ENCODE data around the gene DUSP12. TPM values are rescaled to one million over a fixed set of nuclear protein-coding genes. Genes with fewer than 3 reads are reported as not detected.

Gene DUSP12
- total and polyA plus RNA-seq, 2 donors (not counting 1 experiment from before 2014, with no cell fraction given): 29.5 to 41.9 TPM

GRCh38 chr1:161805399-161806197, 56.0 kb downstream of the DUSP12 start:
- intact Hi-C loops (cut with micrococcal nuclease): no loop called here
- WGBS (ENCODE audit: insufficient coverage): 40% methylated on average over 1 of the region's 3 CpGs
- POLR2A ChIA-PET: no interaction called here

More at GRCh38 chr1:161805399-161806197, 56.0 kb downstream of the DUSP12 start:
- no peak for TF ChIP-seq EZH2 (IDR thresholded peaks at IDR 0.05; ENCODE audit: borderline replicate concordance, insufficient read depth, low read depth, low read length, poor library complexity, severe bottlenecking)
- no peak for TF ChIP-seq CTCF (IDR thresholded peaks at IDR 0.05)
- ATAC-seq (ENCODE audit: low read depth): no peak
- no peak overlapping the region for H3K9ac ChIP-seq (ENCODE audit: low read length)
- no peak overlapping the region for H2AFZ ChIP-seq (ENCODE audit: insufficient read depth, low read depth, low read length, poor library complexity, severe bottlenecking)
- peaks cover 3% of the 10 kb centered on the region for H3K79me2 ChIP-seq (ENCODE audit: control insufficient read depth, insufficient read depth, low read length)
- H4K20me1 ChIP-seq (ENCODE audit: control insufficient read depth, insufficient read depth, low read length, poor library complexity, severe bottlenecking): no peaks in the 10 kb centered on the region
- H3K4me1 Mint-ChIP-seq: peaks cover 4% of the 10 kb centered on the region
- no peaks in the 10 kb centered on the region for H3K27me3 Mint-ChIP-seq
- no peak overlapping the region for H3K4me2 ChIP-seq (replicated peaks; ENCODE audit: low read depth, low read length, poor library complexity, severe bottlenecking)
- no peak overlapping the region for H3K4me3 ChIP-seq (ENCODE audit: control extremely low read depth in 1 of 5, extremely low read depth in 1 of 5, insufficient read depth in 1 of 5, low read depth in 2 of 5, low read length in 4 of 5)
- H3K36me3 ChIP-seq (replicated peaks in 1 of 2; ENCODE audit: control extremely low read depth in 1 of 2, control insufficient read depth in 1 of 2, extremely low read depth in 1 of 2, insufficient read depth in 2 of 2, low read length in 1 of 2): peaks cover 8 to 30% of the 10 kb centered on the region in 2 experiments
- H3K27ac ChIP-seq (ENCODE audit: low read length in 2 of 2): no peak overlapping the region
- no peaks in the 10 kb centered on the region for H3K4me1 ChIP-seq (ENCODE audit: control insufficient read depth in 2 of 2, insufficient read depth in 2 of 2, low read length in 2 of 2)
- CTCF ChIA-PET: no interaction called here
- H3K9me3 Mint-ChIP-seq (ENCODE audit: insufficient read depth): peaks cover 8% of the 10 kb centered on the region
- no peak overlapping the region for H3K27ac Mint-ChIP-seq
- no peak overlapping the region for H3K4me3 Mint-ChIP-seq
- H3K9me3 ChIP-seq (ENCODE audit: control extremely low read depth in 1 of 3, control insufficient read depth in 2 of 3, insufficient read depth in 1 of 3, low read length in 2 of 3): peaks cover 0 to 8% (median 0%) of the 10 kb centered on the region in 3 donors
- no peaks in the 10 kb centered on the region for H3K27me3 ChIP-seq (replicated peaks in 1 of 4; ENCODE audit: control extremely low read depth in 1 of 4, control insufficient read depth in 3 of 4, insufficient read depth in 4 of 4, low read length in 3 of 4)
- no peak for DNase-seq

Small RNA genes lying within 50 kb of the gene (small RNA-seq; reads per million reads assigned to genes)
- gene RN7SL466P (ENCODE audit: insufficient read length, low read depth, low replicate concordance): not detected

Other genes with a start within 250 kb of the DUSP12 start
- gene FCGR2A, start 244.3 kb upstream of the DUSP12 start, total RNA-seq: 14.4 and 15.5 TPM in 2 replicates
- 7.7 and 12.0 TPM in 2 replicates for gene FCGR2A, start 244.3 kb upstream of the DUSP12 start, polyA plus RNA-seq
- 11.2 and 11.9 TPM in 2 replicates for gene HSPA6, start 225.2 kb upstream of the DUSP12 start, total RNA-seq
- gene HSPA6, start 225.2 kb upstream of the DUSP12 start, polyA plus RNA-seq: 2.6 and 8.5 TPM in 2 replicates
- gene FCGR3A, start 200.0 kb upstream of the DUSP12 start, total RNA-seq: 0.92 and 1.3 TPM in 2 replicates
- 1.5 and 3.1 TPM in 2 replicates for gene FCGR3A, start 200.0 kb upstream of the DUSP12 start, polyA plus RNA-seq
- gene FCGR3B, start 118.6 kb upstream of the DUSP12 start, total RNA-seq: not detected in 2 replicates
- 0.13 and 0.27 TPM in 2 replicates for gene FCGR3B, start 118.6 kb upstream of the DUSP12 start, polyA plus RNA-seq
- gene FCGR2B, start 86.6 kb upstream of the DUSP12 start, total RNA-seq: 143 and 144 TPM in 2 replicates
- 189 and 282 TPM in 2 replicates for gene FCGR2B, start 86.6 kb upstream of the DUSP12 start, polyA plus RNA-seq
- 140 and 142 TPM in 2 replicates for gene FCRLA, start 42.6 kb upstream of the DUSP12 start, total RNA-seq
- gene FCRLA, start 42.6 kb upstream of the DUSP12 start, polyA plus RNA-seq: 105 and 248 TPM in 2 replicates
- gene FCRLB, start 28.2 kb upstream of the DUSP12 start, total RNA-seq: 3.0 and 3.8 TPM in 2 replicates
- 1.8 and 6.4 TPM in 2 replicates for gene FCRLB, start 28.2 kb upstream of the DUSP12 start, polyA plus RNA-seq
- gene ATF6, start 16.5 kb downstream of the DUSP12 start, total RNA-seq: 25.6 and 26.6 TPM in 2 replicates
- 5.7 and 6.8 TPM in 2 replicates for gene ATF6, start 16.5 kb downstream of the DUSP12 start, polyA plus RNA-seq

All from B cell (primary cell).